Measurements from ENCODE around the gene SND1.
"Not testable (repeated sequence)": the region's sequence is repeated elsewhere in the genome, so short reads cannot be mapped to it uniquely, and the experiment has no call there.

The SND1 gene

GRCh38 chr7:127895814-127896280, 243.9 kb downstream of the SND1 start:
- DNase-seq: no peak

- no peak for DNase-seq
These were observed 244.7 kb downstream of the SND1 start for GRCh38 chr7:127896659-127897058.

GRCh38 chr7:127897704-127898454, 245.9 kb downstream of the SND1 start:
- DNase-seq: peak; percentile 40

- DNase-seq: no peak
These were observed 247.4 kb downstream of the SND1 start for GRCh38 chr7:127899411-127899810.

- no peak for DNase-seq
These were observed 248.1 kb downstream of the SND1 start for GRCh38 chr7:127900141-127900540.

- DNase-seq: no peak
These were observed 249.0 kb downstream of the SND1 start for GRCh38 chr7:127900732-127901685.

GRCh38 chr7:127901895-127902703, 250.1 kb downstream of the SND1 start:
- DNase-seq: no peak

GRCh38 chr7:127902753-127903152, 250.8 kb downstream of the SND1 start:
- DNase-seq: not testable (repeated sequence)

- DNase-seq: no peak
These were observed 252.1 kb downstream of the SND1 start for GRCh38 chr7:127903892-127904669.

- no peak for DNase-seq
These were observed 252.6 kb downstream of the SND1 start for GRCh38 chr7:127904670-127904985.

GRCh38 chr7:127905021-127905420, 253.0 kb downstream of the SND1 start:
- no peak for DNase-seq

GRCh38 chr7:127905491-127906330, 253.7 kb downstream of the SND1 start:
- DNase-seq: peak; percentile 40

- DNase-seq: no peak
These were observed 255.4 kb downstream of the SND1 start for GRCh38 chr7:127907110-127908040.

GRCh38 chr7:127908430-127909258, 256.6 kb downstream of the SND1 start:
- no peak for DNase-seq

- DNase-seq: no peak
These were observed 257.6 kb downstream of the SND1 start for GRCh38 chr7:127909424-127910152.

GRCh38 chr7:127910670-127911069, 258.7 kb downstream of the SND1 start:
- DNase-seq: no peak

- DNase-seq: no peak
These were observed 260.0 kb downstream of the SND1 start for GRCh38 chr7:127911968-127912511.

- DNase-seq: no peak
These were observed 260.9 kb downstream of the SND1 start for GRCh38 chr7:127912901-127913300.

Measured in stimulated activated CD8-positive, alpha-beta memory T cell treated with anti-CD3 and anti-CD28 coated beads, Interleukin-4, amount 100 ng/mL, for 48 hours (primary cell).